HEK293 (cell line): ENCODE results near the gene LKAAEAR1.

Source experiments
- SALL2 ChIP-seq: fragments of 450-650 bp; formaldehyde crosslinking; IDR thresholded peaks from 2 replicates; pipeline ENCODE4 v1.5.0; 2017; ENCODE audit warnings: missing biosample characterization, mild to moderate bottlenecking, missing genetic modification characterization, borderline replicate concordance
- ZFP3 ChIP-seq: fragments of 450-650 bp; formaldehyde crosslinking; IDR thresholded peaks from 2 replicates; pipeline ENCODE4 v1.5.1; 2016; ENCODE audit warnings: low read depth, missing biosample characterization, missing genetic modification characterization
- ZNF214 ChIP-seq: fragments of 450-650 bp; formaldehyde crosslinking; IDR thresholded peaks from 2 replicates; pipeline ENCODE4 v1.5.1; 2017; ENCODE audit warnings: missing biosample characterization, mild to moderate bottlenecking, missing genetic modification characterization, borderline replicate concordance
- ZNF24 ChIP-seq: fragments of 450-650 bp; formaldehyde crosslinking; IDR thresholded peaks from 2 replicates; pipeline ENCODE4 v1.5.1; 2016; ENCODE audit warnings: missing biosample characterization, missing genetic modification characterization
- TF ChIP-seq, protein P1 (sequence below): fragments of 450-650 bp; formaldehyde crosslinking; IDR thresholded peaks from 2 replicates; pipeline ENCODE4 v1.5.1; 2016; ENCODE audit warnings: missing biosample characterization, missing genetic modification characterization, low read depth
- TF ChIP-seq, protein P2 (sequence below): fragments of 450-650 bp; formaldehyde crosslinking; IDR thresholded peaks from 2 replicates; pipeline ENCODE4 v1.5.1; 2016; ENCODE audit warnings: missing biosample characterization, missing genetic modification characterization

DNA sequence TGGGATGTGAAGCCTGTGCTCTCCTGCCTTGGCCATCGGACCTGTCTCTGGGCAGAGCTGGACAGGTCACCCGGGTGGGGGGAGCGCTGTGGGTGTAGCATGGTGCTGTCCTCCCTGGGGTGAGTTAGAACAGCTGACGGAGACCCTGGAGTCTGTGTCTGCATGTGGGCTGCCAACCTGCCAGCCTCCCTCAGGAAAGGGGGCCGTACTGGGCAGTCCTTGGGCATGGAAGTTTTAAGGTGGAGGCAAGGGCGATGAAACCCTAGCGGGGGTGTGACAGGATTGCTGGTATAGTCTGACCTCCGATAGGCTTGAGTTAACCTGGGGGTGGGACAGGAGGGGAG lies 37.2 kb downstream of the LKAAEAR1 start:
- TF ChIP-seq, protein P1, sequence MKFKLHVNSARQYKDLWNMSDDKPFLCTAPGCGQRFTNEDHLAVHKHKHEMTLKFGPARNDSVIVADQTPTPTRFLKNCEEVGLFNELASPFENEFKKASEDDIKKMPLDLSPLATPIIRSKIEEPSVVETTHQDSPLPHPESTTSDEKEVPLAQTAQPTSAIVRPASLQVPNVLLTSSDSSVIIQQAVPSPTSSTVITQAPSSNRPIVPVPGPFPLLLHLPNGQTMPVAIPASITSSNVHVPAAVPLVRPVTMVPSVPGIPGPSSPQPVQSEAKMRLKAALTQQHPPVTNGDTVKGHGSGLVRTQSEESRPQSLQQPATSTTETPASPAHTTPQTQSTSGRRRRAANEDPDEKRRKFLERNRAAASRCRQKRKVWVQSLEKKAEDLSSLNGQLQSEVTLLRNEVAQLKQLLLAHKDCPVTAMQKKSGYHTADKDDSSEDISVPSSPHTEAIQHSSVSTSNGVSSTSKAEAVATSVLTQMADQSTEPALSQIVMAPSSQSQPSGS = no peak
- TF ChIP-seq, protein P2, sequence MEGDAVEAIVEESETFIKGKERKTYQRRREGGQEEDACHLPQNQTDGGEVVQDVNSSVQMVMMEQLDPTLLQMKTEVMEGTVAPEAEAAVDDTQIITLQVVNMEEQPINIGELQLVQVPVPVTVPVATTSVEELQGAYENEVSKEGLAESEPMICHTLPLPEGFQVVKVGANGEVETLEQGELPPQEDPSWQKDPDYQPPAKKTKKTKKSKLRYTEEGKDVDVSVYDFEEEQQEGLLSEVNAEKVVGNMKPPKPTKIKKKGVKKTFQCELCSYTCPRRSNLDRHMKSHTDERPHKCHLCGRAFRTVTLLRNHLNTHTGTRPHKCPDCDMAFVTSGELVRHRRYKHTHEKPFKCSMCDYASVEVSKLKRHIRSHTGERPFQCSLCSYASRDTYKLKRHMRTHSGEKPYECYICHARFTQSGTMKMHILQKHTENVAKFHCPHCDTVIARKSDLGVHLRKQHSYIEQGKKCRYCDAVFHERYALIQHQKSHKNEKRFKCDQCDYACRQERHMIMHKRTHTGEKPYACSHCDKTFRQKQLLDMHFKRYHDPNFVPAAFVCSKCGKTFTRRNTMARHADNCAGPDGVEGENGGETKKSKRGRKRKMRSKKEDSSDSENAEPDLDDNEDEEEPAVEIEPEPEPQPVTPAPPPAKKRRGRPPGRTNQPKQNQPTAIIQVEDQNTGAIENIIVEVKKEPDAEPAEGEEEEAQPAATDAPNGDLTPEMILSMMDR (tag by site-specific recombination) = no peak
- no peak for TF ChIP-seq ZFP3 (tag by site-specific recombination)
- TF ChIP-seq ZNF214 (tag by site-specific recombination) = no peak
- no peak for TF ChIP-seq SALL2 (tag by site-specific recombination)
- no peak for TF ChIP-seq ZNF24 (tag by site-specific recombination)
